GM23248 (cell line): ENCODE measurements around the gene NTN3.

Source experiments
- EZH2 ChIP-seq: fragments of 200-600 bp; sonication (generic); IDR thresholded peaks from 2 replicates; pipeline ENCODE4 v1.6.1; 2018; ENCODE audit warnings: antibody characterized with exemption, mild to moderate bottlenecking; ENCODE audit not compliant: insufficient read depth, poor library complexity, severe bottlenecking
- EZH2phosphoT487 ChIP-seq: fragments of 200-600 bp; sonication (generic); IDR thresholded peaks from 2 replicates; pipeline ENCODE4 v1.6.1; 2018; ENCODE audit warnings: antibody characterized with exemption, moderate library complexity, mild to moderate bottlenecking, low read depth; ENCODE audit not compliant: insufficient read depth

DNA sequence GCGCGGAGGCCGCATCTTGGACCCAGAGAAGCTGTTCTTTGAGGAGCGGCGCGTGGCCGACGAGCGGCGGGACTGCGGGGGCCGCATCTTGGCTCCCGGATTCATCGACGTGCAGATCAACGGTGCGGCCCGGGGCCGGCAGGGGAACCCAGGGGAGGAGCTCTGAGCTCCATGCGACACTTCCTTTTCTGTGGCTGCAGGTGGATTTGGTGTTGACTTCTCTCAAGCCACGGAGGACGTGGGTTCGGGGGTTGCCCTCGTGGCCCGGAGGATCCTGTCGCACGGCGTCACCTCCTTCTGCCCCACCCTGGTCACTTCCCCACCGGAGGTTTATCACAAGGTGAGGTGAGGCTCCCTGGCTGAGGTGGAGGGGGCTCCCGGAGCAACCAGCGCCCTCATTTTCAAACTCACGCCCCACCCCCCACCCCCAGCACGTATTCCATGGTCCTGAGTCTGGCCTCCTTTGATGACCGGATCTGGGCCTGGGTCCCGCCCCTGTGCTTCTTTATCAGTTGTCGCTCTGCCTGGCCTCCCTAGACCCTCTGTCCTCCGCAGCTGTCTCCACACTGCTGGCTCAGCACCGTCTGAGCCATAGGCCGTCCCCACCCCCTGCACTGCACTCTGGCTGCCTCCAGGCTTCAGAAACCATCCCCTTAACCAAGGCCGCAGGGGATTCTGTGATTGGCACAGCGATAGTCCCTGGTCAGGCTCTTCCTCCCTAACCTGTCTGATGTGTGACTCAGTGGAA, 49.9 kb downstream of the NTN3 start:
- no peak for TF ChIP-seq EZH2phosphoT487
- TF ChIP-seq EZH2, result no peak
